Upper lobe of left lung (tissue), 6 donors: ENCODE measurements around the gene DNAH8. TPM values are rescaled to one million over a fixed set of nuclear protein-coding genes. Genes with fewer than 3 reads are reported as not detected.

ENCODE experiments used
- ATAC-seq, 2 donors: fragments of 200-7000 bp; cut with Tn5 transposase; one replicate each; pipeline ENCODE4 v1.9.1; 2022; ENCODE audit warnings: mild to moderate bottlenecking in 2 of 2, moderate library complexity in 2 of 2; ENCODE audit not compliant: low FRiP score in 2 of 2
- DNase-seq, 2 donors: peaks; one replicate each; pipeline ENCODE4 v3.0.0-alpha.2; 2019 to 2020
- H3K27ac ChIP-seq, 4 donors: fragments of 200-600 bp; sonication (generic); one replicate each; pipeline ENCODE4 v1.5.1; 2016 to 2019
- H3K27me3 ChIP-seq, 4 donors: fragments of 200-600 bp; sonication (generic); one replicate each; pipeline ENCODE4 v1.5.1; 2017 to 2019
- H3K36me3 ChIP-seq, 4 donors: fragments of 200-600 bp; sonication (generic); one replicate each; pipeline ENCODE4 v1.5.1; 2016 to 2019
- H3K4me1 ChIP-seq, 4 donors: fragments of 200-600 bp; sonication (generic); one replicate each; pipeline ENCODE4 v1.5.1; 2018 to 2019
- H3K4me3 ChIP-seq, 4 donors: fragments of 200-600 bp; sonication (generic); one replicate each; pipeline ENCODE4 v1.5.1; 2017 to 2019; ENCODE audit warnings: mild to moderate bottlenecking in 2 of 4, moderate library complexity in 1 of 4
- H3K9me3 ChIP-seq, 4 donors: fragments of 200-600 bp; sonication (generic); one replicate each; pipeline ENCODE4 v1.5.1; 2018 to 2019
- EP300 ChIP-seq, 4 donors: sonication (generic); formaldehyde crosslinking; IDR thresholded peaks; one replicate each; pipeline ENCODE4 v1.5.1; 2017; ENCODE audit warnings: antibody characterized with exemption in 4 of 4, control low read depth in 2 of 4
- POLR2A ChIP-seq, 4 donors: fragments of 450-650 bp; IDR thresholded peaks; one replicate each; pipeline ENCODE4 v1.5.1; 2016 to 2017; ENCODE audit warnings: antibody characterized with exemption in 4 of 4, mild to moderate bottlenecking in 2 of 4
- POLR2AphosphoS5 ChIP-seq, 2 donors: sonication (generic); formaldehyde crosslinking; IDR thresholded peaks; one replicate each; pipeline ENCODE4 v1.5.1; 2017; ENCODE audit warnings: antibody characterized with exemption in 2 of 2
- WGBS, 2 donors: methylation state at CpG; one replicate each; pipeline ENCODE4 v1.1.5; 2017 to 2018; 5-methylcytosine and 5-hydroxymethylcytosine counted together
- total RNA-seq, 6 donors: library from RNA; depleted of rRNA in 4 of 6; stranded (reverse); fragments of >200 nt in 4 of 6; gene quantifications; one replicate each; pipeline versions ENCODE4 v1.1.0 to v1.2.1, GENCODE V29; 2016 to 2021
- TF ChIP-seq, protein P1 (sequence below), 6 experiments: fragments of 450-650 bp in 4 of 6; fragments of 200-600 bp in 2 of 6; sonication (generic) in 2 of 6; IDR thresholded peaks; one replicate each; pipeline ENCODE4 v1.5.1; 2016 to 2019; ENCODE audit warnings: antibody characterized with exemption in 6 of 6
- donor health status: DM: no; HTN: no; CAD: no; lungs with moderate emphysema.
- donor health status: DM: no; HTN: yes; CAD: no; lungs with severe emphysema.

The DNAH8 gene
- total RNA-seq, 6 donors from 2014 or later = under 0.01 to 0.24 (median 0.15) TPM; not detected in 2

DNA sequence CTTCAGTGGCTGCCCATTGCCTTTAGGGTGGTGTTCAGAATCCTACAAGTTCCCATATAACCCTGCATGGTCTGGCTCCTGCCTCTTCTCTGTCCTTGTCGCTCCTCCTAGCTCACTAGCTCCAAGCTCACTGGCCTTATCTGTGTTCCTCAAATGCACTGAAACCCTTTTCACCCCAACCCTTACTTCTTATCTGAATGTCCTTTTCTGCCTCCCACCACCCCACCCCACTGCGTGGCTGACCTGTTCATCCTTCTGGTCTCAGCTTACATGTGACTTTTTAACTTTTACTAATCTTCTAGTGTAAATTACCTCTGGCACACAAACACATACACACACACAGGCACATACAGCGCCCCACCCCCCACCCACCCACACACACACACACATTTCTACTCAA, 292.5 kb downstream of the DNAH8 start:
- Histone ChIP-seq H3K4me3 (no peak overlapping the region), H3K36me3 (no peaks in the 10 kb centered on the region), H3K27ac (no peak overlapping the region), H3K9me3 (no peaks in the 10 kb centered on the region), H3K4me1 (no peaks in the 10 kb centered on the region), H3K27me3 (no peaks in the 10 kb centered on the region)
- TF ChIP-seq EP300 (IDR thresholded peaks at IDR 0.05) = no peak
- TF ChIP-seq POLR2AphosphoS5 (IDR thresholded peaks at IDR 0.05) = no peak
- TF ChIP-seq POLR2A (IDR thresholded peaks at IDR 0.05) = no peak
- TF ChIP-seq, protein P1, sequence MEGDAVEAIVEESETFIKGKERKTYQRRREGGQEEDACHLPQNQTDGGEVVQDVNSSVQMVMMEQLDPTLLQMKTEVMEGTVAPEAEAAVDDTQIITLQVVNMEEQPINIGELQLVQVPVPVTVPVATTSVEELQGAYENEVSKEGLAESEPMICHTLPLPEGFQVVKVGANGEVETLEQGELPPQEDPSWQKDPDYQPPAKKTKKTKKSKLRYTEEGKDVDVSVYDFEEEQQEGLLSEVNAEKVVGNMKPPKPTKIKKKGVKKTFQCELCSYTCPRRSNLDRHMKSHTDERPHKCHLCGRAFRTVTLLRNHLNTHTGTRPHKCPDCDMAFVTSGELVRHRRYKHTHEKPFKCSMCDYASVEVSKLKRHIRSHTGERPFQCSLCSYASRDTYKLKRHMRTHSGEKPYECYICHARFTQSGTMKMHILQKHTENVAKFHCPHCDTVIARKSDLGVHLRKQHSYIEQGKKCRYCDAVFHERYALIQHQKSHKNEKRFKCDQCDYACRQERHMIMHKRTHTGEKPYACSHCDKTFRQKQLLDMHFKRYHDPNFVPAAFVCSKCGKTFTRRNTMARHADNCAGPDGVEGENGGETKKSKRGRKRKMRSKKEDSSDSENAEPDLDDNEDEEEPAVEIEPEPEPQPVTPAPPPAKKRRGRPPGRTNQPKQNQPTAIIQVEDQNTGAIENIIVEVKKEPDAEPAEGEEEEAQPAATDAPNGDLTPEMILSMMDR (IDR thresholded peaks at IDR 0.05) = no peak
- no peak for DNase-seq
- ATAC-seq = no peak
- 64 to 72% methylated on average over 3 of the region's 3 CpGs for WGBS, 2 donors

DNA sequence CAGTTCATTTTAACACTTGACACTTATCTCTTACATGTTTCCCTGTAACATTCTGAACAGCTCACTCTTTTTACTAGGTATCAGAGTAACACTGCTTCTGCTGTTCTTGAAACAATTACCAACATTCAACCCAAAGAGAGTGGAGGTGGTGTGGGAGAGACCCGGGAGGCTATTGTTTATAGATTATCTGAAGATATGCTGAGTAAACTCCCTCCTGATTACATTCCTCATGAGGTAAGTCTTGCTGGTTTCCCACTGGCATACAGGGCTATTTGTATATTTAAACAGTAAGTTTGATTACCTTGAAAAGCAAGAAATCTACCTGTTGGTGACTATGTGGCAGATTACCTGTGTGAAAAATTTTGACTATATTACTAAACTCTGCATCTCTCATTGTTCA, 293.6 kb downstream of the DNAH8 start:
- DNase-seq (no peak), ATAC-seq (no peak)
- no peaks in the 10 kb centered on the region for H3K36me3 ChIP-seq
- TF ChIP-seq POLR2AphosphoS5 (IDR thresholded peaks at IDR 0.05) (no peak), POLR2A (IDR thresholded peaks at IDR 0.05) (no peak), EP300 (IDR thresholded peaks at IDR 0.05) (no peak)
- TF ChIP-seq, protein P1 (IDR thresholded peaks at IDR 0.05) = no peak
- H3K9me3 ChIP-seq = no peaks in the 10 kb centered on the region
- H3K27me3 ChIP-seq = no peaks in the 10 kb centered on the region
- no peak overlapping the region for H3K4me3 ChIP-seq
- WGBS, 2 donors = 18 to 20% methylated on average over 1 of the region's 1 CpG
- no peaks in the 10 kb centered on the region for H3K4me1 ChIP-seq
- no peak overlapping the region for H3K27ac ChIP-seq

DNA sequence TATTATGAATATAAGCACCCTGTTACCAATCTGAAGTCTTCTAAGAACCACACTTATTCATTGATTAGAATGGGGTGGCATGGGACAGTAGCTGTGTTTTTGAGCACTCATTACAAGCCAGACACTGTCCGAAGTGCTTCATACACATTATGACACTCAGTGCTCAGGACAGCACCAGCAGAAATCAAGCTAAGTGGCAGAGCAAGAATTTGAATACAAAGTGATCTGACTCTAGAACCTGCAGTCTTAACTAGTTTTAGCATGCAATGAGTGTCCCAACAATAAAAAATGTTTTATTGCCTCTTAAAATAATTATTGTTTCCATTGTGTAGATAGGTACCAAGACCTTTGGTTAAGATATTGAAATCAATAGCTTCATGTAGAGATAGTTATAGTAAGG, 294.4 kb downstream of the DNAH8 start:
- H3K27ac ChIP-seq = no peak overlapping the region
- no peaks in the 10 kb centered on the region for H3K36me3 ChIP-seq
- no peaks in the 10 kb centered on the region for H3K4me1 ChIP-seq
- no peaks in the 10 kb centered on the region for H3K9me3 ChIP-seq
- no peak for TF ChIP-seq EP300 (IDR thresholded peaks at IDR 0.05)
- no peak for TF ChIP-seq POLR2A (IDR thresholded peaks at IDR 0.05)
- TF ChIP-seq, protein P1 (IDR thresholded peaks at IDR 0.05) = no peak
- TF ChIP-seq POLR2AphosphoS5 (IDR thresholded peaks at IDR 0.05) = no peak
- no peaks in the 10 kb centered on the region for H3K27me3 ChIP-seq
- DNase-seq (no peak), ATAC-seq (no peak)
- H3K4me3 ChIP-seq = no peak overlapping the region
- WGBS, 2 donors = 0% methylated on average over 1 of the region's 1 CpG; no CpG with 5 or more reads in 1 of the 2 donors

DNA sequence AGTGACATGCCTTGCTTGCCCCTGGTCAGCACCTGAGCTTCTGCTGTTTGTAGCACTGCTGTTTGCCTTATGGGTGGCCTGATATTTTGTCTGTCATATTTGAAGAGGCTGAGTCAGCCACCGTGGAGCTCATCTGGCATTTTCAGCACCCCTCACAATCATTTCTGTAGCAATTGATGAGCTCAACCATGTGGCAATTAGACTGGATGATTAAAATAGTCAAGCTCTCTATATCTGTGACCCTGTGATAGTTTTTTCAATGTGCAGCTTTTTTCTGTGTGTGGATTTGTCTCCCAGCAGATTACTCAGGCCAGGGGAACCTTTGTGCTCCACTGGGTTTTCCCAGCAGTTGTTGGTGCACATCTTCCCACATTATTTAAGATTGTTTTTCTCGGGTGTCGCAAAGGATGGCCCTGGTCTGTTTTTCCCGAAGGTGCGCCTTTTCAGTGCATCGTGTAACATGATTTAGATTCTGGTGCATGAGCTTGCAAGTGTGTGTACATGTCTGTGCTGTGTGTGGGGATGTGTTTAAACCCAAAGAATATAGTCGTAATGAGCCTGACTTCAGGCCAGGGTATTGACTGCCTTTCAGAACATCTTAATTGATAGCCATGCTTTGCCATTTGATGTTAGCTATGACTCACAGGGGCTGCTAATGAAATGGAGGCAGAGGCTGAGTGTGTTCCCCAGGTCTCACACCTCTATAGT, 301.9 kb downstream of the DNAH8 start:
- 91 to 93% methylated on average over 7 of the region's 7 CpGs for WGBS, 2 donors
- no peaks in the 10 kb centered on the region for H3K27me3 ChIP-seq
- ATAC-seq = no peak

More for the DNA sequence above, 301.9 kb downstream of the DNAH8 start:
- H3K4me1 ChIP-seq = no peaks in the 10 kb centered on the region
- no peak overlapping the region for H3K27ac ChIP-seq
- no peak overlapping the region for H3K4me3 ChIP-seq
- TF ChIP-seq EP300 (IDR thresholded peaks at IDR 0.05) = no peak
- TF ChIP-seq, protein P1 (IDR thresholded peaks at IDR 0.05) = no peak
- TF ChIP-seq POLR2AphosphoS5 (IDR thresholded peaks at IDR 0.05) = no peak
- TF ChIP-seq POLR2A (IDR thresholded peaks at IDR 0.05) = no peak
- no peaks in the 10 kb centered on the region for H3K36me3 ChIP-seq
- DNase-seq = no peak
- no peaks in the 10 kb centered on the region for H3K9me3 ChIP-seq
